HG03442 (cell line): ENCODE measurements around the gene ITPR3.

Experiments
- ATAC-seq: cut with Tn5 transposase; IDR thresholded peaks from one replicate; pipeline ENCODE4 v1.9.1; 2021; ENCODE audit warnings: mild to moderate bottlenecking, moderate library complexity; ENCODE audit not compliant: unreplicated experiment

The ITPR3 gene

DNA sequence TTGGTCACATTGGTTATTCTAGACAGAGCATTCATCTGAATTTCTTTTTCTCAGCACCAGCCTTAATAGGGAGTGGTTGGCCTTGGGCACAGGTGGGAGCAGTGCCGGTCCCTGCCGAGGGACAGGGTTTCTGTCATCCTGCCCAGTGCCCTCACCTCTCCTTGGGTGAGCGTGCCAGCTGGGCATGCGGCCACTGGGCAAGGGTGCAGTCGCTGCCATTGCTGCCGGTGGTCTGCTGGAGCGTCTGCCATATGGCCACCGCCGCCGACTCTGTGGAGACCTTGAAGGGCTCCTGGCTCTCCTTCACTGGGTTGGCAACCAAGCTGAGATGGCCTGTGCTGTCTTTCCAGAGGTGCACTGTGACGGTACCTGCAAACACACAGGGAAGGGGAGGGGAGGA, 106.8 kb downstream of the ITPR3 start:
- no peak for ATAC-seq

DNA sequence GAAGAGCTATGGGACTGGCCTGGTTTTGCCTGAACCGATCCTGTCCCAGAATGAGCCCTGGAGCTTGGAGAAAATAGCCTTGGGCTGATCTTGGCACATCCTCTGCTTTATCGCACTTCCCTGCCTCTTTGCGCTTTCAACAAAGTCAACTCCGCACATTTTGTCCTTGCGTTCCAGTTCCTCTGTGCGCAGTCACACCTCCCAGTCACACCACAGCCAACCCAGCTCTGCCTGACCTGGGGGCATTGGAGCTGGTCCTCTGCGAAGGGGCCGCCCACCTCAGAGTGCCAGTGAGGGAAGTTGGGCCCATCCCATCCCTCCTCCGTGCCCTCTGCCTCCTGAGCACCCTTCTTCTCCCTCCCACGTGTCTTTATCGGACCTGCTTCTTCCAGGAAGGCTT, 107.3 kb downstream of the ITPR3 start:
- ATAC-seq: no peak

DNA sequence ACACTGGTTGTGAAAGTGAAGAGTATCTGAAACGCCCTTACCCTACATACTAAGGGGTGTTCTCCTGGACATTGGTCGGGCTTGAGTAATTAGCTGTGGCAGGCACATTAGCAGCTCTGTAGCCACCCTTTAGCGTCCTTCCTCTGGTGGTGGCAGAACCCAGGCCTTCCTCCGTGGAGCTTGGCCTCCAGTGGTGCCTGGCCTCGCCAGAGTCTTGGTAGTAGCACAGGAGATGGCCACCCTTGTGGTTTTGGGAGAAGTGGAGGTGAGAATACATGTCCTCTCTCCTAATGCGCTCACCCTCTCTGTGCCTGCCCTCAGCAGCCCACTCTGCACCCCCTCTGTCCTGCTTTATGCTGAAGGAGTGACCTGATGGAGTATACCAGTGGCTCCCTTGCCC, 107.9 kb downstream of the ITPR3 start:
- no peak for ATAC-seq

DNA sequence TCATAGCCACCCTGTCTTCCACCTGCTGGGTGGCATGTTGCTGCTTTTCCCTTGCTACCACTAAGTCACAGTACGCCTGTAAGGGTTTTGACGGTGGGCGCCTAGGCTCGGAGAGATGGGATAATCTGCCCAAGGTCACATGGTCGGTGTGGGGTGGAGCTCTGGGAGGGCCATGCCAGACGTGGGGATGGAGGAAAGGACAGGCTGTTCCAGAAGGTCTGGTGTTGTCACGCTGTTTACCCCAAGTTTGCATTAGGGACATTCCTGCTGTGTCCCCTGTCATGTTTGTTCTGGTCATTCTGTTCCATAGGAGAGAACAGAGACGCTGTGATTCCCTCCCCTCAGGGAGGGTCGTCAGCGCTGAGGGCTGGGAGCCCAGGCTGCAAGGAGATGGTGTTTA, 109.5 kb downstream of the ITPR3 start:
- ATAC-seq: no peak

DNA sequence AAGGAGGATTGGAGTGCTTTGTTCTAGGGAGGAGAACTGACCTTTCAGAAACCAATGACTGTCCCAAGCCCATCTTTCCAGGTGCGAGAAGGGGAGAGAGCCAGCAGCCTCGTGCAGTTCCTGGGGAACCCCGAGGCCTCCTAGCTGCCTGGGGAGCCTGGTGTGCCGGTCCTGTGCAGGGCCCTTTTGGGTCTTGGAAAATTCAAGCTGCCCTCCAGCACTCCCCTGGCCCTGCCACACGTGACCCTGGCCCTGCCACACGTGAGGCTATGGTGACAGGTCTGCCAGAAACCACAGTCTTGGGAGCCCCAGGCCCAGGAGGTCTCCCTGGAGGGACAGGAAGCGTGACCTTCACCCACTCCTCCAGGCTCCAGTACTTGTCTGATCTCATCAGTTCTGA, 109.9 kb downstream of the ITPR3 start:
- no peak for ATAC-seq

DNA sequence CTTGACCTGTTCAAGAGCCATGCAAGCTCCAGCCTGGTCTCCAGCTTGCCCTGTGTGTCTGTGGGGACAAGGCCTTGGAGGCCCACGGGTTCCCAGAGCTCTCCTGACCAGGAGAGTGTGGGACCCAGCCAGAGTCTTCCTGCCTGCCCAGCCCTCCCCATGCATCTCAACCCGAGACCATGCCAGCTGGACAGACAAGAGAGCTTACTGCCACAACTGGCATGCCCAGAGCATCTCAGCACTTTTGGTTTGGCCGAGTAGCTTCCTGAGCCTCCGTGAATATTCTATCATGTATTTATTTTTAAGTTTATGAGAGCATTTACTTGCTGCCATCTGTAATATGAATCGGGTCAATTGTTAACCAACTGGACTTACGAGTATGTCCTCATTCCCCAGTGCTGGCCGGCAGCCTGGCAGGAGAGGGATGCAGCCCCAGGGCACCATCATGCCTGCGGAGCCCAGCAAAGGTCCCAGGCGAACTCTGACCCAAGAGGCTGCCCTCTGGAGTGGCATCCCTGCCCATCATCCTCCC, 110.7 kb downstream of the ITPR3 start:
- no peak for ATAC-seq

DNA sequence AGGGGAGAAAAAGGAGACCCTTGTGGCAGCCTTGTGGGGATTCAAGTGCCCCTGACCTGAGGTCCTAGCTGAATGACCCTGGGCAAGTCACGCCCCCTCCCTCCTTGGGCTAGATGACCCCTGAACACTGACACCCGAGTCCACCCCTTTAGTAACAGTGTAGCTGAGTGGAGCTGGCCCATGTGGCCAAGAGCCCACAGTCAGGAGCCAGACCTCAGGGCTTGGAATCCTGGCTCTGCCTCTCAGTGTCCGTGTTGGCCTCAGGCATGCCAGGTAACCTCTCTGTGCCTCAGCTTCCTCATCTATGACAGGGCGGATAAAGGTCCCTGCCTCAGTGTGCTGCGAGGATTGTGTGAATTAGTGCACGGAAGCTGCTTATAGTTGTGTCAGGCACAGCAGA, 111.3 kb downstream of the ITPR3 start:
- ATAC-seq: no peak

DNA sequence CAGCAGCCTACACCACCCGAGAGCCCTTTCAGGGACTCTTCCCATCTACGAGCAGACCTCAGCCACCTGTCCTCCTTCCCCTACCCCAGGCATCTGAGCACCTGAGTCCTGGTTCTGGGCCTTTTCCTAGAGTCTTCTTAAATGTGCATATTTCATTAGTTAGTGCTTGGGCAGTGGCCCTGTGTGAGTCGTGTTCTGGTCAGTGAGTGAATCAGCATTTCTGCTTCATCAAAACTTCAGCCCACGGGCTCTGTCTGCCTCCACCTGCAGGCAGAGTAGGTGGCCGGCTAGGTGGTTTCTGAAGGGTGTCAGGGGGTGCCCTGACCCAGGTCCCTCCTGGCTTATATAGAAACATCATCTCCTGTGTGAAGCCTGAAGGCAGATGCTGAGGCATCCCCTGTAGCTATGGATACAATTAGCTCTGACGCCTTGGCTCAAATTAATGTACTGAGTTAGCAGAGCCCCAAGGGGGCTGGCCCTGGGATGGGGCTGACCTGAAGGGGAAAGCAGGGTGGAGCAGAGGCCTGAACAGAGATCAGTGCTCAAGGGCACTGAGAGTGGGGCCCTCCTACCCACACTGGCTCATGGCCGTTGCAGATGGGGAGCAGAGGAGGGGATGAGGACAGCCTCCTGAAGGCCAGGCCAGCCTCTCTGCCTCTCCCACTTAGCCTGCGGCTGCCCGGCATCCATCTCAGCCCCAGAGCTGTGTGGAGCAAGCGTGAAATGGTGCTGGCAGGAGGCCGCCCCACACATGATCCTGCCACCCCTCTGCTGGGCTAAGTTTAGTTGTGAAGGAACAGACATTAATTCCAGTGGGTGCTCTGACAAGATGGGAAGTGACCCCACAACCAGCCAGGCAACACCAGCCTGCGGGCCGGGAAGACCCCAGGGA, 111.9 kb downstream of the ITPR3 start:
- ATAC-seq: no peak

DNA sequence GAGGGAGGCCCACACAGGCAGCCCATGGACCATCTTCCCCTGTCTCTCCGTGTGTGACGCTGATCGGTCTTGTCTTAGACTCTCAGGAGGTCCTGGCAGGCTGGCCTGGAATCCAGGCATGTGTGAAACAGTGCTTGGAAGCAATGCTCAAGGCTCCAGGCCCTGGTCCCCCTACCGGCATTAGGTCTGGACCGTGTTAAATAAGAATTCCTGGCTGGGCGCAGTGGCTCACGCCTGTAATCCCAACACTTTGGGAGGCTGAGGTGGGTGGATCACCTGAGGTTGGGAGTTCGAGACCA, 112.5 kb downstream of the ITPR3 start:
- ATAC-seq: no peak

DNA sequence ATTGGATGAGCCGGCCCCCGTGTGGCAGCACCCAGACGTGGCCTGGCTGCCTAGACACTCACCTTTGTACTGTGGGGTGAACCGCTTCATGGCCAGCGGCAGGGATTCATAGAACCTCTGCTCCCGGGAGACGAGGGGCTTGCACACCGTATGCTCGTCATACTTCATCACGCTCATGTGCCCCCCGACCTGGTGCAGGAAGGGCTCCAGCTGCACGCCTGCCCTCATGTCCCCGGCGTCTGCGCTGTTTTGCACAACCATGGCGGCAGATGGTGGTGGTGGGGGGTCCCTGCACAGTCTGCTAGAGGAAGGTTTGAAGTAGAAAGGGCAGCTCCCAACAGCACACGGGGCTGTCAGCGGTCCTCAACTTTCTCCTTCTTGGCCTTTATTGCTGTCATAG, 114.1 kb downstream of the ITPR3 start:
- ATAC-seq: no peak

DNA sequence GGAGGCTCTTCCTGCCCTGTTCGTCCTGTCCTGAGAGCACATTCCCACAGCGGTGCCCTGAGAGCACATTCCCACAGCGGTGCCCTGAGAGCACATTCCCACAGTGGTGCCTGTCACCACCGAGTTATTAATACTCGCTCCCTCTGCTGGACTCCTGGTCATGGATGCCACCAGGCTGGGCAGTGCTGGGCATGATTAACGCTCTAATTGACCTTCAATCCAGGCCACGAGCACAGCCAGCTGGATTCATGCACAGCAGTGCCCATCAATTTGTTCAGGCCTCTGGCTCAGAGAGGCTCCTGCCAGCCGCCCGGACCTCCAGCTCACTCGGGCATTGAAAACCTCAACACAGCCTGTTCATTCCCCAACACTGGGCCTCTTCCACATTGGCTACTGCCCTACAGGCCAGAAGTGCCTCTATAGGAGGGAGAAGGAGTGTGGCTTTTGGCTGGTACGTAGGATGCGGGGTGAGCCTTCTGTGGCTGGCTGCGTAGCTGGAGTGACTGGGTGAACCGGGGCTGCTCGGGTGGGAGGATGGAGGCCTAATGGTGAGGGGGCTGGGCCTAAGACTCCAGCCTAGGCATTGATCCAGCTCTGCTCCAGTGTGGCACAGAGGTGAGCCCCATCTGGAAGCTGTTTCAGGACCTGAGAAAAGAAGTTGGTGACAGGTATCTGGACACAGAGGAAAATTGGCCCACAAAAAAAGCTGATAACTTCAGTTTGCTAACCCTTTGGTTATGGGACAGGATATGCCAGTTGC, 116.3 kb downstream of the ITPR3 start:
- ATAC-seq: no peak

DNA sequence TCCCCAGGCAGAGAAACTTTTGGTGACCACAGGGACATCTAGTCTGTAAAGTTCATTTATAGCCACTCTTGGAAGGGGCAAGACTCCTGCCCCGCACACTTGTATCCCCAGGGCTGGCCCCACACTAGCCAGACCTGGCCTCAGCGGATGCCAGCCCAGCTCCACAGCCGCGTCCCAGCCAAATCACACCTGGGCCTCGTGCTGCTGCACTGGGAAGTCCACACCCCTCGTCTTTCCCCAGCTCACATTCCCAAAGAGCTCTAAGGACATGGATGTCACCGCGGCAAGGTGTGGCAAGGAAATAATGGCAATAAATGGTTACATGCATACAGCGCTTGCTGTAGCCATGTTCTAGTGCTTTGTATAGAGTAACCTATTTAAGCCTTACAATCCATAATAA, 117.0 kb downstream of the ITPR3 start:
- no peak for ATAC-seq

DNA sequence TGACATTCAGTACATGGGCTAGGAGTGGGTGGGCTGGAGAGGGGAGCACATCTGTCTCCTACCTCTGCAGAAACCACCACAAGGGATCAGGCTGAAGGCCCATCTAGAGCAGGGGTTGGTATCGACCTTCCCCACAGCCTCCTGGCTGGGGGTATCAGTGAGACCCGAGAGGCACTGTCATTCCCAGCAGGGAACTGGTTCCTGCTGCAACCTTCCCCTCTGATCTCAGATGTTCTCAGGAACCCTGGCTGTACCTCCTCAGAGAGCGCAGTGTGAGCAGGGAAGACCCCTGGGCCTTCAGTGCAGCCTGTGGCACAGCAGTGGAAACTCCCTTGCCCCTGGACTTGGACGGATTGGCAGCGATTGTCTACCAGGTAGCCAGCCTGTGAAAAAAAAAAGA, 117.8 kb downstream of the ITPR3 start:
- ATAC-seq: no peak

DNA sequence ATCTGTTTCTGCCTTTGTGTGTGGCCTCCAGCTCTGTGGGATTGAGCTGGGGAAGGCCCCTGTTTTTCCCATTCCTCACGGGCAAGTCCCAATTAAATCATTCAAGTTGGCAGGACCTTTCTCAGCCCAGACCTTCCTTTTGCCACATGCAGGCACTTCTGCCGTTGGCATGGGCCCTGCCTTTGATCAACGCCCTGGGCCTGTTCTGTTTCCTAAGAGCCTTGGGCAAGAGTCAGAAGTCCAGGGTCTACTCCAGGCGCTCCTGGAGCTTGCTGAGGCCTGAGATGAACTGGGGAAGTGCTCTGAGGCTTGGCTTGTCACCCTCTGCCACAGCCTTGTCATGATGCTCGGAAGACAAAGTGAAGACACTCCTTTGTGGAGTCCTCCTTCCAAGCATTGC, 118.4 kb downstream of the ITPR3 start:
- no peak for ATAC-seq

DNA sequence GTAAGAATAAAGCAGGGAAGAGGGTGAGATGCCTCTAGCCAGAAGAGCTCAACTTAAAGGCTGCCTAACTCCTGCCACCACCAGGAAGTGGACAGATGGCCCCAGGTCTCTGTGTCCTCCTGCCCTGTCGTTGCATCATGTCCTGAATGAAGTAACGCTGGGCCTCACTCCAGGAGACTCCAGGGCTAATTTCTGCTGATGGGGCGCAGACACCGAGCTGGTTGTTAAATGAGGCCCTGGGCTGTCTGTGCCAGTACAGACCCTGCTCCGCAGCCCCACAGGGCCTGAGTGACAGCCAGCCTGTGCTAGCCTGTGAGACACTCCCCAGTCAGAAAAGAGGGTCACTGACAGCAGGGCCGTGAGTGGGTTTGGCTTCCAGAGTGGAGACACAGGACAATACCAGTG, 119.1 kb downstream of the ITPR3 start:
- ATAC-seq: no peak

DNA sequence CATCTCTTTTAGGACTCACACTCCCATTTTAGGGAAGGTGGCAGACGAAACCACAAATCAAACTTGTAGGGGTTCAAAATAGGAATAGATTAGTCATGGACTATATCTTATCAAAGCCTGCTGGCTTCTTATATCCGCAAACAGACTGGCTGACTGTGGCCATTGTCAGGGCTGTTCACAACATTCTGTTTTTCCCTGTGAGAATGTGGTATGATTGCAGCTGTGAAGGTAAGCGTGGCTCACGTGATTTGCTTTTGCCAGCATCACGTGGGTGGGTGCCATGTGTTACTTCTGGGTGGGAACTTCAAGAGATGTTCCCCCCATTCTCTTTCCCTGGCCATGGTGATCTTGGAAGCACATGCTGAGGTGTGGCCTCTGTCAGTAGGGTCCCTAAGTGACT, 119.7 kb downstream of the ITPR3 start:
- ATAC-seq: no peak

DNA sequence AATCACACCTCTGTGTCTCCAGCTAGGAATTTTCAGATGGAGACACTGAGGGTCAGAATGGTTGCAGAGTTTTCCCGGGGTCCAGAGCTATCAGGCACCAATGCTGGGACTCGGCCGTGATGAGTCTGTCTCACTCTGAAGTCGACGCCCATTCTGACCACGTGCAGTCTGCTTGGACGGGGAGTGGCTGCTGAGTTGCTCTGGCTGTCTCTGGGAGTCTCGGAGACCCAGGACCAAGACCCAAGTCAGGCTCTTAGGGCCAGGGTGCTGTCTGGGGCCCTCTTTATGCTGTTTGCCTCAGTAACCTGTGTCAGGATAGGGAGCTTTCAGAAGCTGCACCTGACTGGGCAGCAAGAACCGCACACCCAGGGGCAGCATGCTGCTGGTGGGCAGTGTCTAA, 121.0 kb downstream of the ITPR3 start:
- no peak for ATAC-seq

DNA sequence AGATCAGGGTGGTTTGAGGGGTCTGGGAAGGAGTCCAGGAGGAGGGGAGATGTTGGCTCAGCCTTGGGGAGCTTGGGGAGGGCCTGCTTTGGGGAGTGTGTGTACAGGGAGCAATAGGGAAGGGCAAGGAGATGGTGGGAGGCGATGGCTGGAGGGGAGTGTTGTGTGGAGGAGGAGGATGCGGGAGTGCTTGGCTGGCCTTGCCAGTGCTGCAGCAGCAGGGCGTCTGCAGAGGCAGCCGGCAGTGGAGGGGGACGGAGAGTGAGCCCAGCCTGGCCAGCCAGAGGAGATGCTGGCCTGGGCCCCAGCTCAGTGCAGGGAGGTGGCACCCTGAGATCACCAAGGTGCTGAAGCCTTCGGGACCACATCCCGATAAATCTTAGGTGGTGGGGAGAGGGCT, 121.7 kb downstream of the ITPR3 start:
- no peak for ATAC-seq

DNA sequence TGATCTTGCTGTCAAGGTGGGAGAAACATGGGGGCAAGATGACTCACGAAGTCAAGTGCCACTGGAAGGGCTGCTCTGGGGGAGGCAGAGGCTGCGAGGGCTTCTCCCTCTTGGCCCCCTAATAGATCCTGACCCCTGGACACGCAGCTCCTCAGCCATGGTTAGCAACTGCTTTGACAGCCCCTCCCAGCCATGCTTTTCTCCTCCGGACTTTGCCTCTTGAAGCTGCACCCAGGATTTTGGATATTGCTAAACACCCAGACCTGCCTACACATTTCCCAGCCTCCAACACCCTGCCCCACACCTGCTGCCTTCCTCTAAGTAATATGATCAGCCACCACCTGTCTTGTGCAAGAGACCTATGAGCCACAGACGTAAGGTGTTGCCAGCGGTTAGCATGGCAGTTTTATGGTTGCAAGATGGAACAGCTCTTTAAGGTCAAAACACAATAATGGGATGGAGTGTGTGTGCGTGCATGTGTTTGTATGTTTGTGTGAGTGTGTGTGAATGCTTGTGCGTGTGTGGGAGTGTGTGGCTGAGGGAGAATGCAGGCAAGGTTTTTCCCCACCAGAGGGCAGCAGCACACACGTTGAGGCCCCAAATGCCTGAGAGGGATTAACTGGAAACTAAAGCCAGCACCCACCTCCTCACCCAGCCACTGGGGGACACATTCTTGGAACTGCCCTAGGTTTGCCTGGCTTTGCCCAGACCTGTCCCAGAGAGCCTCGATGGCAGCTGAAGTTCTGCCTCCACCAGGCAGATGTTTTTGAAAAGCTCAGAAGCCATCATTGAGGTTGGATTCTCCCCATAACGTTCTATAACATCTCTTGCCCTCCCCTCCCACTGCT, 123.1 kb downstream of the ITPR3 start:
- ATAC-seq: no peak

DNA sequence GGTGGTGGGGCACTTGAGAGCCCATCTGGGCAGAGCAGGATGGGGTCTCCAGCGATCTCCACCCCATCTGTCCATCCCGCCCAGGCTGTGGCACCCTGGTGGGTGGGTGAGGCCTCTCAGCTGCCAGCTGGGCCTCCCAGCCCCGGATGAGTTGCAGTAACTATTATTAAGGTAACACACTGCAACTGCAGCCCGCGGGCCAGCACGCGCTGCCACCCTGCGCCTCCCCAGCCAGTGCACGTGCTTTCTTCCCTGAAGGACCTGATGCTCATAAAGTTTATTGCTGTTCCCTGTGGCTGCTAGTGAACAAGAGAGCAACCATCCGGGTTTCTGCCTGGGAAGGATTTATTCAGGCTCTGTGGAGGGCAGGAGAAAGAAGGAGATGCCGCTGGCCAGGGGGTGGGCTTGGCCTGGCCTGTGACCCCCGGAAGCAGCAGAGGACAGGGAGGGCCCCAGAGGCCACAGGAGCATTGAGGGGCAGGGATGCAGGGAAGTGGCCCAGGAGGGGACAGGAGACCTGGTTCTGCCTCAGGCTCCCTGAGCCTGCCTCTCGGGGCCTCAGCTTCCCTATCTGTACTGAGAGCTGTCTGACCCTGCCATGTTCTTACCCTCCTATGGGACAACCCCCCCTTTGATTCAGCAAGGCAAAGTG, 123.9 kb downstream of the ITPR3 start:
- ATAC-seq: no peak

DNA sequence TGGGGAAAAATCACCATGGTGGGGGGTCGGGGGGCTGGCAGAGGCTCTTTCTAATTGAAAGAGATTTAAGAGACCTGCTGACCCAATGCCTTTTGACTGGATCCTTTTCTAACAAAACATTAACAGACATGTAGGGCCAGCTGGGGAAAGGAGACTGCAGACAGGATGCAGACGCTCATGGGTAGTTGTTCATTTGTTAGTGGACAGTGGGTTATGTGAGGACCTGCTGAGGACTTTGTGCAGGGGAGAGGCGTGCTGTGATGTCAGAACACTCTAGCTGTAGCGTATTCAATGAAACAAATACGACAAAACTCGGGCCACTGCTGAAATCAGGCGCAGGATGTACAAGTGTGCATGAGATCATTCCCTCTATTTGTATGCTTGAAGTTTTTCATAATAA, 124.4 kb downstream of the ITPR3 start:
- ATAC-seq: no peak
